HAP-1 (cell line): ENCODE results near the gene DVL1.

Source experiments
- DNase-seq, 2 experiments: peaks; one replicate each; pipeline ENCODE4 v3.0.0-alpha.2; 2016 to 2020; ENCODE audit warnings: low spot score in 2 of 2
- H3K27me3 ChIP-seq: fragments of 250-450 bp; sonication (Bioruptor Pico); 2 replicates; pipeline ENCODE4 v1.5.1; 2020; ENCODE audit warnings: low read depth, mild to moderate bottlenecking, moderate library complexity
- H3K36me3 ChIP-seq: fragments of 250-450 bp; sonication (Bioruptor Pico); replicated peaks from 2 replicates; pipeline ENCODE4 v1.5.1; 2020; ENCODE audit warnings: mild to moderate bottlenecking
- H3K4me1 ChIP-seq: fragments of 250-450 bp; sonication (Bioruptor Pico); 2 replicates; pipeline ENCODE4 v1.5.1; 2020; ENCODE audit warnings: mild to moderate bottlenecking
- H3K4me3 ChIP-seq: fragments of 250-450 bp; sonication (Bioruptor Pico); 2 replicates; pipeline ENCODE4 v1.5.1; 2020; ENCODE audit warnings: mild to moderate bottlenecking, moderate library complexity
- H3K9me3 ChIP-seq: fragments of 250-450 bp; sonication (Bioruptor Pico); 2 replicates; pipeline ENCODE4 v1.5.1; 2020; ENCODE audit warnings: mild to moderate bottlenecking, moderate library complexity
- in situ Hi-C: fragments of 300-500 bp; cut with MboI; formaldehyde crosslinking; loops from 3 replicates; pipeline ENCODE4 v1.14.3; 2020; ENCODE audit warnings: low sequenced_read_pairs, inconsistent platforms, mixed read lengths

The DVL1 gene

GRCh38 chr1:1367315-1367714 is 18.1 kb upstream of the DVL1 start:
- no peaks in the 10 kb centered on the region for H3K27me3 ChIP-seq
- in situ Hi-C loops = no loop called here
- H3K36me3 ChIP-seq = peaks cover 6% of the 10 kb centered on the region
- no peak for DNase-seq
- H3K9me3 ChIP-seq = peaks cover 4% of the 10 kb centered on the region; the same call in 1 of the 2 replicates
- H3K4me1 ChIP-seq = no peaks in the 10 kb centered on the region
- no peak overlapping the region for H3K4me3 ChIP-seq

DNA sequence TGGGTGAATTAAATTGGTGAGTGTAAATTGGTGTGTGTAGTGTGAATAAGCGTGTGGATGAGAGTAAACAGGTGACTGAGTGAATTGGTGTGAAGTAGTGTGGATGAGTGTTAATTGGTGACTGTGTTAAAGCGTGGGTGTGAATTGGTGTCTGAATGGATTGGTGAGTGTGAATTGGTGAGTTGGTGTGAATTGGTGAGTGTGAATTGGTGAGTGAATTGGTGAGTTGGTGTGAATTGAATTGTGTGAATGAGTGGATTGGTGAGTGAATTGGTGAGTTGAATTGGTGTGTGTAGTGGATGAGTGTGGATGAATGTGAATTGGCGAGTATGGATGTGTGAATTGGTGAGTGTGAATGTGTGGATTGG is 17.5 kb upstream of the DVL1 start:
- H3K36me3 ChIP-seq = peaks cover 4% of the 10 kb centered on the region; the same call in 1 of the 2 replicates
- H3K4me1 ChIP-seq = no peaks in the 10 kb centered on the region
- no peak for DNase-seq
- no peaks in the 10 kb centered on the region for H3K27me3 ChIP-seq
- peaks cover 4% of the 10 kb centered on the region; the same call in 1 of the 2 replicates for H3K9me3 ChIP-seq
- no peak overlapping the region for H3K4me3 ChIP-seq
- in situ Hi-C loops = no loop called here

GRCh38 chr1:1365875-1366698 is 16.9 kb upstream of the DVL1 start:
- Histone ChIP-seq H3K4me3 (no peak overlapping the region), H3K4me1 (no peaks in the 10 kb centered on the region), H3K9me3 (peaks cover 4% of the 10 kb centered on the region; the same call in 1 of the 2 replicates), H3K27me3 (no peaks in the 10 kb centered on the region), H3K36me3 (no peaks in the 10 kb centered on the region)
- no peak for DNase-seq
- in situ Hi-C loops = no loop called here

DNA sequence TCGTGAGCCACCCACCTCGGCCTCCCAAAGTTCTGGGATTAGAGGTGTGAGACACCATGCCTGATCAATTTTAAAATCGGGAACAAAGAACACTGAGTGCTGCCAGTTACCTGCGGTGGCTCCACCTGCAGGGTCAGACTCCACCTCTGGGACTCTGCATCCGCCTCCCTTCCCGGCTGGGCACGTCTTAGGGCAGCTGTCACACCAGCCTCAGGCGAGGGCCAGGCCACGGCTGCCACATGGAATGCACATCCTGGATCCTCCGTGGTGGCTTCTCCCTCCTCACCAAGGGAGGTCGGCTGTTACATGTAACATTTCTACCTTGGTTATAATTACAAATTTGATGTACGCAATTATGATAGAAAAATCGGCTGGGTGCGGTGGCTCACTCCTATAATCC is 15.0 kb upstream of the DVL1 start:
- Histone ChIP-seq H3K4me1 (no peaks in the 10 kb centered on the region), H3K36me3 (no peaks in the 10 kb centered on the region), H3K27me3 (no peaks in the 10 kb centered on the region), H3K9me3 (peaks cover 4% of the 10 kb centered on the region; the same call in 1 of the 2 replicates), H3K4me3 (no peak overlapping the region)
- no peak for DNase-seq
- in situ Hi-C loops = no loop called here

DNA sequence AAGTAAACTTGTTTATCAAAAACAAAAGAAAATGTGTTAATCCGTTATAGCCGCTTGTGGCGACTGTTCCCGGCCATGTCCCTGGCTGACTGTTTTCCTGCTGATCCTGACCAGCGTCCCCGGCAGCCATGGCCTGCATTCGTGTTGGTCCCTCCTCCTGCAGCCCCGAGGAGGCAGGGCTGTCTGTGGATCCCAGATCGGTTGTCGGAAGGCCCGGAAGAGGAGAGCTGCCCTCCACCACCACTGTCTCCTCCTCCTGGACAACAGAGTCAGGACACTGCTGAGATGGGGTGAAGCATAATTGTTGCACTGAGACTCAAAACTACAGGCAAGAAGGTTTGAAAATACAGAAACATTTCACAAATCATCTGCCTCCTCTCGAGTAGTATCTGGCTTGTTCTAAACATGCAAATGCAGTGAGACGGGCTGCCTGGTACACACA is 12.8 kb upstream of the DVL1 start:
- Histone ChIP-seq H3K9me3 (peaks cover 4% of the 10 kb centered on the region; the same call in 1 of the 2 replicates), H3K36me3 (no peaks in the 10 kb centered on the region), H3K4me3 (no peak overlapping the region), H3K27me3 (no peaks in the 10 kb centered on the region), H3K4me1 (no peaks in the 10 kb centered on the region)
- in situ Hi-C loops = no loop called here
- DNase-seq = no peak

GRCh38 chr1:1361233-1361981 is 12.2 kb upstream of the DVL1 start:
- in situ Hi-C loops = no loop called here
- Histone ChIP-seq H3K9me3 (peaks cover 4% of the 10 kb centered on the region; the same call in 1 of the 2 replicates), H3K4me1 (no peaks in the 10 kb centered on the region), H3K4me3 (no peak overlapping the region), H3K36me3 (no peaks in the 10 kb centered on the region), H3K27me3 (no peaks in the 10 kb centered on the region)
- DNase-seq = no peak

DNA sequence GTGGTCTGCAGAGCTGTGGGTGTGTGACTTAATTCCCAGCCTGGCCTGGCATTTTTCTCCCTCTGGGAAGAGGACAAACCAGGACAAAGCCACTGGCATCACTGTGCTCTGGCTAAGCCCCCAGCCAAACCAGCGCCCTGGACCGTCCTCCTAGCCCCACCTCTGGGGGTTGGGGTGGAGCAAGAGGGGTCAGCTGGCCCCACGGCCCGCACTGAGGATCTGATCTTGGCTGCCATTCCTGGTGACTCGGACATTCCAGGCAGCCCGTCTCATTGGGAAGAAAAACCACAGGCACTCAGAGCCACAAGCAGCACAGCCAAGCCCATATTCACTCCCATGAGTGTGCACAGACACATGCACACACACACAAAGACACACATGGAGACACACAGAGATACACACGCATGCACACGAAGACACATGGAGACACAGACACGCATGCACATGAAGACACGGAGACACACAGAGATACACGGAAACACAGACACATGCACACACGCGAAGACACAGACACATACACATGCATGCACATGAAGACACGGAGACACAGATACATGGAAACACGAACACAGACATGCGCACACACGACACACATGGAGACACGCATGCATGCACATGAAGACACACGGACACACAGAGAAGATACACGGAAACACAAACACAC is 11.4 kb upstream of the DVL1 start:
- DNase-seq = no peak
- in situ Hi-C loops = no loop called here
- no peaks in the 10 kb centered on the region for H3K36me3 ChIP-seq
- no peak overlapping the region for H3K4me3 ChIP-seq
- H3K4me1 ChIP-seq = no peaks in the 10 kb centered on the region
- H3K9me3 ChIP-seq = no peaks in the 10 kb centered on the region
- H3K27me3 ChIP-seq = no peaks in the 10 kb centered on the region

DNA sequence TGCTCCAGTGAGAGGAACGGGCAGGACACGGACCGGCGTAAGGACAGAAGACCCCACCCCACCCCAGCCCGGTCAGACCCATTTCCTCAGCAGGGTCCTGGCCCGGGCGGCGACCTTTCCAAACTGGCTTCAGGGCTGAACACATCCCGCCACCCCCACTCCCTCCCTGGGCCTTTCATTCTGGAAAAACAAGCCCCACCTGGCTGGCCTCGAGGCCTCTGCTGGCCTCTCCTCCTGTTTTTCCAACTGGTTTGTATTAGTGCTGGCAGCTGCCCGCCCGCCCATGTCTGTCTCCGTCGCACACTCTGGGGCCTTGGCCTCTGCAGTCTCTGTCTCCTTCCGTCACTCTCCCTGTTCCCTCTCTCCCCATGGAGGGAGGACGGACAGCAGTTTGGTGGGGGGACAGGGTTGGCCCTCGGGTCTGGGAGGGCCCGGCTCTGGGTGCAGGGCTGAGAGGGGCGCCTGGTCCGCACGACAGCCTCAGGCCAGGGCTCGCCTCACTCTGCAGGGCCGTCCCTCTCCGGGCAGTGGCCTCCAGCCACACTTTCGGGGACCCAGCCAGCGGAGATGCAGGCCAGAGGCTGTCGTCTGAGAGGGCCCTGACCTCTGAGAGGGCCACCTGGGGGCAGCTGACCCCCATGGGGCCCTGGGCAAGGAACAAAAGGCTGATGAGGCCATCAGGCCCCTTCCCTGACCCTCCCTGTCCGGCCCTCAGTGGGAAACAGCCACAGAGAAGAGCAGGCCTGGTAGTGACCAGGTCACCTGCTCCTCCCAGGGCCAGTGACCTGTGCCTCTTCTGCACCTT is 10.6 kb upstream of the DVL1 start:
- peaks cover under 1% of the 10 kb centered on the region for H3K27me3 ChIP-seq
- in situ Hi-C loops = no loop called here
- no peaks in the 10 kb centered on the region for H3K36me3 ChIP-seq
- no peak for DNase-seq
- H3K4me3 ChIP-seq = no peak overlapping the region
- H3K4me1 ChIP-seq = no peaks in the 10 kb centered on the region; the same call in 1 of the 2 replicates
- no peaks in the 10 kb centered on the region for H3K9me3 ChIP-seq

- Histone ChIP-seq H3K9me3 (no peaks in the 10 kb centered on the region), H3K27me3 (peaks cover 6% of the 10 kb centered on the region), H3K36me3 (no peaks in the 10 kb centered on the region), H3K4me1 (peaks cover 2% of the 10 kb centered on the region; the same call in 1 of the 2 replicates), H3K4me3 (no peak overlapping the region)
- in situ Hi-C loops = no loop called here
- no peak for DNase-seq
These were observed 10.1 kb upstream of the DVL1 start for GRCh38 chr1:1359308-1359663.

- DNase-seq = no peak
- no peak within 1 kb of the TSS for H3K4me3 ChIP-seq
- in situ Hi-C loops = no loop called here
- no peaks in the 10 kb centered on the region for H3K36me3 ChIP-seq
- H3K27me3 ChIP-seq = peaks cover 13% of the 10 kb centered on the region
- H3K4me1 ChIP-seq = peaks cover 6% of the 10 kb centered on the region
- H3K9me3 ChIP-seq = no peaks in the 10 kb centered on the region
These were observed 9.4 kb upstream of the DVL1 start, which contains the start of gene MXRA8 for GRCh38 chr1:1358433-1359271. MXRA8 (minus strand) TSS chr1:1358555; CDS start chr1:1358504, 51 bp downstream.

DNA sequence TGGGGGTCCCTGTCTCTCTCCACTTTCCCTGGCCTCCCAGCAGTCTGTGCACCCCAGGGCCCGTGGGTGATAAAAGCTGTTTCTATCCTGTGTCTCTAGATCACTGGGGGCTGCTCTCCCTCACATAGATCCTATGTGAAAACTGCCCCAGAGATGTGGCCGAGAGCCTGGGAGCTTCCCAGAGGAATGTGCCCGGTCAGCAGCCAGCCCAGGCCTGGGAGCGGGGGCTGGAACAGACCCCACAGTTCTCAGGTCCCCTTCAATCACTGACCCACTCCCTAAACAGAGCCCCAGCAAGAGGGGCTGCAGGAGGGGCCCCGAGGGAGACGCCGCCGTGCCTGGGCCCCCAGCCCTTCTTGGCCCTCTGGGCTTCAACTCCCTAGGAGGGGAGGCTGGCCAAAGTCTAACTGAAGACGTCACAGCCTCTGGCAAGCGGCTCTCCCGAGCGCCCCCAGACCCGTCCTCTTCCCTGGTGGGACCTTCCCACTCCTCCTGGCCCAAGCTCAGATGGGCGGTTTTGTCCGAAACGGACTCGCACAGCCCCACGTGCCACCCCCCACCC is 8.7 kb upstream of the DVL1 start:
- no peak overlapping the region for H3K4me3 ChIP-seq
- peaks cover 17% of the 10 kb centered on the region for H3K27me3 ChIP-seq
- in situ Hi-C loops = no loop called here

GRCh38 chr1:1356796-1357401 is 7.7 kb upstream of the DVL1 start:
- no peak overlapping the region for H3K4me3 ChIP-seq
- H3K27me3 ChIP-seq = peaks cover 17% of the 10 kb centered on the region
- DNase-seq = no peak
- H3K4me1 ChIP-seq = peaks cover 8% of the 10 kb centered on the region
- in situ Hi-C loops = no loop called here
- H3K36me3 ChIP-seq = no peaks in the 10 kb centered on the region
- H3K9me3 ChIP-seq = no peaks in the 10 kb centered on the region

More for the DNA sequence above, 8.7 kb upstream of the DVL1 start:
- H3K36me3 ChIP-seq = no peaks in the 10 kb centered on the region
- peaks cover 8% of the 10 kb centered on the region for H3K4me1 ChIP-seq
- no peaks in the 10 kb centered on the region for H3K9me3 ChIP-seq
- DNase-seq = no peak
